ENCODE data around the gene PAX2. TPM values are rescaled to one million over a fixed set of nuclear protein-coding genes. Genes with fewer than 3 reads are reported as not detected.

PAX2 gene
- total and polyA plus RNA-seq, 2 of the 8 experiments (the other 6 are each of a cell fraction or from before 2014, with no cell fraction given) = 0.02 TPM; not detected in 1

- no peak for TF ChIP-seq CHD7 (IDR thresholded peaks at IDR 0.05; ENCODE audit: insufficient replicate concordance, low read length)
Measured at GRCh38 chr10:100717166-100717565, 28.2 kb upstream of the PAX2 start (continued).

Measured in H1 (cell line).